ENCODE data around the gene C16orf86.

- TF ChIP-seq CTCF (IDR thresholded peaks at IDR 0.05) (no peak), FOXK1 (CRISPR knock-in tag; IDR thresholded peaks at IDR 0.05) (no peak), CREB1 (CRISPR knock-in tag; IDR thresholded peaks at IDR 0.05) (no peak), HMGXB4 (CRISPR knock-in tag; IDR thresholded peaks at IDR 0.05) (0 out of 2 replicates have a peak, but pooled peaks have one; percentile 13), PREB (CRISPR knock-in tag; IDR thresholded peaks at IDR 0.05; ENCODE audit: borderline replicate concordance) (no peak), ETV6 (CRISPR knock-in tag; IDR thresholded peaks at IDR 0.05) (no peak), USF2 (CRISPR knock-in tag; IDR thresholded peaks at IDR 0.05) (no peak)
Measured at GRCh38 chr16:67663877-67664222, 2.8 kb upstream of the C16orf86 start.

Measured in WTC11 (cell line).